Transverse colon (tissue), 4 donors: ENCODE data around the gene BMAL1.

ENCODE experiments used
- CTCF ChIP-seq, 5 experiments: fragments of 200-600 bp in 3 of 5; fragments of 450-650 bp in 2 of 5; sonication (generic) in 3 of 5; IDR thresholded peaks; 1 replicate in 2 of 5; 2 replicates in 3 of 5; pipeline ENCODE4 v1.5.1; 2016 to 2017; ENCODE audit warnings: antibody characterized with exemption in 5 of 5, inconsistent platforms in 3 of 5, mild to moderate bottlenecking in 2 of 5, moderate library complexity in 1 of 5
- POLR2A ChIP-seq: fragments of 450-650 bp; IDR thresholded peaks from one replicate; pipeline ENCODE4 v1.6.1; 2016; ENCODE audit warnings: antibody characterized with exemption, mild to moderate bottlenecking, moderate library complexity
- POLR2AphosphoS5 ChIP-seq, 3 donors: sonication (generic); formaldehyde crosslinking; IDR thresholded peaks; one replicate each; pipeline ENCODE4 v1.6.1; 2016; ENCODE audit warnings: antibody characterized with exemption in 3 of 3

DNA sequence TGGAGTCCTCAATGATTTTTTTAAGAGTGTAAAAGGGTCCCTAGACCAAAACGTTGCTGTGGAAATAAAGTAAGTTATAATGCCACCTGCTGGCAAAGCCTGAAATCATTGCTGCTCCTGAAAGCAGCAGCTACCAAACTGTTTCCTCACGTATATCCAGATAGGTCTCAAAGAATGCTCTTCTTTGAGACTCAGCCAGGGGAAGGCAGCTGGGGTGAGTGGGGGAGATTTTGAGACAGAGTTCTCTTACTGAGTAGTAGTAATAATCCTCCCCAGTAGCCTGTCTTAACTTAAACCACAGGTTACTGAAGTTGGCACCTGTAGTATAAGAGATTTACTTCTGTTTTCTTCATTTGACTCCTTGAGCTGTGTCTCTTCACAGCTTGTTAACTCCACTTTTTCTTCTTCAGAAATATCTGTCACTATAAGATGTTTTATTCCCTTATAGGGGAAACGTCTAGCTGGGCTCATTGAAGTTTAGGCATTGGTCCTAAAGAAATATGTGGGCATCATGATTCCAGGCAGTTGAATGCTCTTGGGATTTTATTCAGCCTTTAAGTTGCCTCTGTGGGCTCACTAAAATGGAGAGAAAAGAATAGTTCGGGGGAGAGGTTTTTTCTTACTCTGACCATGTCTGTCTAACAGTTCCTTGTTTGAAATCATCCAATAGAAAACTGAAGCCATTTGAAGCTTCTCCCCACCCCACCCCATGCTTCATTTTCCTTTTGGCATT lies 107.5 kb downstream of the BMAL1 start:
- peak; percentile 46 to 63 (median 56) for TF ChIP-seq CTCF (IDR thresholded peaks at IDR 0.05)
- TF ChIP-seq POLR2AphosphoS5 (IDR thresholded peaks at IDR 0.05), result no peak
- TF ChIP-seq POLR2A, result no peak
